ENCODE data around the gene HTRA3. TPM values are rescaled to one million over a fixed set of nuclear protein-coding genes. Genes with fewer than 3 reads are reported as not detected.

The HTRA3 gene
- total and polyA plus RNA-seq, 4 donors = 0.36 to 1.2 (median 1.1) TPM

DNA sequence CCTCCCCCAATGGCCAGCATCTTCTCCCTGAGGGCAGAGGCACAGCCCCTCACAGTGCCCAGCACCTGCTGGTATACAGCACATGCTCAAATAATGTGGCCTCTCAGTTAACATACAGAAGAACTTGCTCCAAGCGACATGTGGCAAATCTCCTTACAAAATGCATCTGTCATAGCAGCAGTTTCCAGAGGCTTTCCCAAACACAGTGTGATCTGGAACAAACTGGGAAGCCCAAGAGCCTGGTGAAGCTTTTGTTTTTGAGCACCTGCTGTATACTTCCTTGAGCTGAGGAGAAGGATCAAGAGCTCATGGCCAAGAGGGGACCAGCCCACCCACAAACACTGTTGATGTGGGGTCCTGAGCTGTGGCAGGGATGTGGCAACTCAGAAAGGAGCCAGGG lies 34.8 kb upstream of the HTRA3 start (continued):
- TF ChIP-seq HNF4A (conservative IDR thresholded peaks at IDR 0.05) = no peak
- TF ChIP-seq RAD21 (IDR thresholded peaks at IDR 0.05) = no peak
- TF ChIP-seq EGR1 (IDR thresholded peaks at IDR 0.05; ENCODE audit: low read depth in 2 of 2) = no peak
- TF ChIP-seq JUND (IDR thresholded peaks at IDR 0.05) = no peak

DNA sequence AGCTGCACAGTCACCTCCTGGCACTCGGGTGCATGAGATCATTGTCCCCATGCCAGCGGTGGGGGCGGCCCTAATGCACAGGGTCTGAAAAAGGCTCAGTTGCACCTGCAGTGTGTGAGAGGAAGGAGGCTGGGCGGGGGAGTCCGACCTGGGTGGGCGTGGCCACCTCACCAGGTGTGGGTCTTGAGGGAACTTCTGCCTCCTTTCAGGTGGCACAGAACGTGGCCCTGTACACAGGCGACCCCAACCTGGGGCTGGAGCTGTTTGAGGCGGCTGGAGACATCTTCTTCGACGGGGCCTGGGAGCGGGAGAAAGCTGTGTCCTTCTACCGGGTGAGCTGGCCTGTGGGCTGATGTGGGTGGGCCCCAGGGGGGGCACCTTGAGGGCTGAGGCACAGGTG lies 34.3 kb upstream of the HTRA3 start:
- Histone ChIP-seq H3K27ac (ENCODE audit: low read depth in 1 of 2, low read length in 2 of 2) (no peak overlapping the region), H3K9me3 (ENCODE audit: control insufficient read depth in 4 of 4, low read length in 3 of 4) (no peaks in the 10 kb centered on the region), H3K4me3 (ENCODE audit: low read depth in 1 of 3, low read length in 3 of 3) (no peak overlapping the region), H3K27me3 (ENCODE audit: control insufficient read depth in 4 of 4, insufficient read depth in 4 of 4, low read length in 3 of 4) (no peaks in the 10 kb centered on the region), H3K36me3 (ENCODE audit: control insufficient read depth in 4 of 4, insufficient read depth in 3 of 4, low read depth in 1 of 4, low read length in 3 of 4) (peaks cover 15 to 53% (median 30%) of the 10 kb centered on the region in 4 donors), H3K9ac (ENCODE audit: low read depth in 1 of 2, low read length in 2 of 2) (no peak overlapping the region), H3K4me1 (ENCODE audit: control insufficient read depth in 4 of 4, insufficient read depth in 4 of 4, low read length in 3 of 4) (peaks cover 0 to 5% (median 2%) of the 10 kb centered on the region in 4 donors)
- TF ChIP-seq, protein P1, sequence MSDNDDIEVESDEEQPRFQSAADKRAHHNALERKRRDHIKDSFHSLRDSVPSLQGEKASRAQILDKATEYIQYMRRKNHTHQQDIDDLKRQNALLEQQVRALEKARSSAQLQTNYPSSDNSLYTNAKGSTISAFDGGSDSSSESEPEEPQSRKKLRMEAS (IDR thresholded peaks at IDR 0.05) = no peak
- TF ChIP-seq EGR1 (IDR thresholded peaks at IDR 0.05; ENCODE audit: low read depth in 2 of 2) = no peak
- TF ChIP-seq NR2F2 (IDR thresholded peaks at IDR 0.05) = no peak
- TF ChIP-seq YY1 (IDR thresholded peaks at IDR 0.05) = no peak
- no peak for TF ChIP-seq RAD21 (IDR thresholded peaks at IDR 0.05)
- TF ChIP-seq, protein P2, sequence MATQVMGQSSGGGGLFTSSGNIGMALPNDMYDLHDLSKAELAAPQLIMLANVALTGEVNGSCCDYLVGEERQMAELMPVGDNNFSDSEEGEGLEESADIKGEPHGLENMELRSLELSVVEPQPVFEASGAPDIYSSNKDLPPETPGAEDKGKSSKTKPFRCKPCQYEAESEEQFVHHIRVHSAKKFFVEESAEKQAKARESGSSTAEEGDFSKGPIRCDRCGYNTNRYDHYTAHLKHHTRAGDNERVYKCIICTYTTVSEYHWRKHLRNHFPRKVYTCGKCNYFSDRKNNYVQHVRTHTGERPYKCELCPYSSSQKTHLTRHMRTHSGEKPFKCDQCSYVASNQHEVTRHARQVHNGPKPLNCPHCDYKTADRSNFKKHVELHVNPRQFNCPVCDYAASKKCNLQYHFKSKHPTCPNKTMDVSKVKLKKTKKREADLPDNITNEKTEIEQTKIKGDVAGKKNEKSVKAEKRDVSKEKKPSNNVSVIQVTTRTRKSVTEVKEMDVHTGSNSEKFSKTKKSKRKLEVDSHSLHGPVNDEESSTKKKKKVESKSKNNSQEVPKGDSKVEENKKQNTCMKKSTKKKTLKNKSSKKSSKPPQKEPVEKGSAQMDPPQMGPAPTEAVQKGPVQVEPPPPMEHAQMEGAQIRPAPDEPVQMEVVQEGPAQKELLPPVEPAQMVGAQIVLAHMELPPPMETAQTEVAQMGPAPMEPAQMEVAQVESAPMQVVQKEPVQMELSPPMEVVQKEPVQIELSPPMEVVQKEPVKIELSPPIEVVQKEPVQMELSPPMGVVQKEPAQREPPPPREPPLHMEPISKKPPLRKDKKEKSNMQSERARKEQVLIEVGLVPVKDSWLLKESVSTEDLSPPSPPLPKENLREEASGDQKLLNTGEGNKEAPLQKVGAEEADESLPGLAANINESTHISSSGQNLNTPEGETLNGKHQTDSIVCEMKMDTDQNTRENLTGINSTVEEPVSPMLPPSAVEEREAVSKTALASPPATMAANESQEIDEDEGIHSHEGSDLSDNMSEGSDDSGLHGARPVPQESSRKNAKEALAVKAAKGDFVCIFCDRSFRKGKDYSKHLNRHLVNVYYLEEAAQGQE (IDR thresholded peaks at IDR 0.05) = no peak
- no peak for TF ChIP-seq HNF4A (conservative IDR thresholded peaks at IDR 0.05)
- no peak for TF ChIP-seq RXRA (IDR thresholded peaks at IDR 0.05)
- TF ChIP-seq, protein P3, sequence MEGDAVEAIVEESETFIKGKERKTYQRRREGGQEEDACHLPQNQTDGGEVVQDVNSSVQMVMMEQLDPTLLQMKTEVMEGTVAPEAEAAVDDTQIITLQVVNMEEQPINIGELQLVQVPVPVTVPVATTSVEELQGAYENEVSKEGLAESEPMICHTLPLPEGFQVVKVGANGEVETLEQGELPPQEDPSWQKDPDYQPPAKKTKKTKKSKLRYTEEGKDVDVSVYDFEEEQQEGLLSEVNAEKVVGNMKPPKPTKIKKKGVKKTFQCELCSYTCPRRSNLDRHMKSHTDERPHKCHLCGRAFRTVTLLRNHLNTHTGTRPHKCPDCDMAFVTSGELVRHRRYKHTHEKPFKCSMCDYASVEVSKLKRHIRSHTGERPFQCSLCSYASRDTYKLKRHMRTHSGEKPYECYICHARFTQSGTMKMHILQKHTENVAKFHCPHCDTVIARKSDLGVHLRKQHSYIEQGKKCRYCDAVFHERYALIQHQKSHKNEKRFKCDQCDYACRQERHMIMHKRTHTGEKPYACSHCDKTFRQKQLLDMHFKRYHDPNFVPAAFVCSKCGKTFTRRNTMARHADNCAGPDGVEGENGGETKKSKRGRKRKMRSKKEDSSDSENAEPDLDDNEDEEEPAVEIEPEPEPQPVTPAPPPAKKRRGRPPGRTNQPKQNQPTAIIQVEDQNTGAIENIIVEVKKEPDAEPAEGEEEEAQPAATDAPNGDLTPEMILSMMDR (IDR thresholded peaks at IDR 0.05; ENCODE audit: low read depth, low read length, missing input control) = no peak
- 87% methylated on average over 13 of the region's 13 CpGs for WGBS
- DNase-seq (ENCODE audit: low spot score) = no peak

DNA sequence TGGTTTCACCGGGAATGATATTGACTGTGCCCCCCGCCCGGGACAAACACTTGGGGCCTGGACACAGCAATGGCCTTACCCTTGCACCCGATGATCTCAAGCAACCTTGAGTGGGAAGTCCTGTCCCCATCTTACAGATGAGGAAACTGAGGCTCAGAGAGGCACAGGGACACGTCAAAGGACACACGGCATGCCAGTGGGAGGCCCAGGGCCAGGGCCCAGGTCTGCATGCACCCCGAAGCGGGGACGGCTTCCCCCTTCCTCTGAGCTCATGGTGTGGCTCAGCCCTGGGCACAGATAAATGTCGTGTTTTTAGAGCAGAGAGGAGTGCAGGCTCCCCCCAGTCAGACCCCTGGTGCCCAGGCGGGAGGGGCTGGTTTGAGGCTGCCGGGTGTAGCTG lies 33.9 kb upstream of the HTRA3 start:
- WGBS = 97% methylated on average over 12 of the region's 12 CpGs

More for the DNA sequence above, 33.9 kb upstream of the HTRA3 start:
- no peak overlapping the region for H3K27ac ChIP-seq (ENCODE audit: low read depth in 1 of 2, low read length in 2 of 2)
- no peak overlapping the region for H3K9ac ChIP-seq (ENCODE audit: low read depth in 1 of 2, low read length in 2 of 2)
- TF ChIP-seq, protein P3 (IDR thresholded peaks at IDR 0.05; ENCODE audit: low read depth, low read length, missing input control) = no peak
- TF ChIP-seq EGR1 (IDR thresholded peaks at IDR 0.05; ENCODE audit: low read depth in 2 of 2) = no peak
- TF ChIP-seq RXRA (IDR thresholded peaks at IDR 0.05) = no peak
- TF ChIP-seq HNF4G (IDR thresholded peaks at IDR 0.05) = no peak
- TF ChIP-seq FOXA2 (IDR thresholded peaks at IDR 0.05) = no peak
- no peak for TF ChIP-seq SP1 (IDR thresholded peaks at IDR 0.05)
- TF ChIP-seq, protein P4, sequence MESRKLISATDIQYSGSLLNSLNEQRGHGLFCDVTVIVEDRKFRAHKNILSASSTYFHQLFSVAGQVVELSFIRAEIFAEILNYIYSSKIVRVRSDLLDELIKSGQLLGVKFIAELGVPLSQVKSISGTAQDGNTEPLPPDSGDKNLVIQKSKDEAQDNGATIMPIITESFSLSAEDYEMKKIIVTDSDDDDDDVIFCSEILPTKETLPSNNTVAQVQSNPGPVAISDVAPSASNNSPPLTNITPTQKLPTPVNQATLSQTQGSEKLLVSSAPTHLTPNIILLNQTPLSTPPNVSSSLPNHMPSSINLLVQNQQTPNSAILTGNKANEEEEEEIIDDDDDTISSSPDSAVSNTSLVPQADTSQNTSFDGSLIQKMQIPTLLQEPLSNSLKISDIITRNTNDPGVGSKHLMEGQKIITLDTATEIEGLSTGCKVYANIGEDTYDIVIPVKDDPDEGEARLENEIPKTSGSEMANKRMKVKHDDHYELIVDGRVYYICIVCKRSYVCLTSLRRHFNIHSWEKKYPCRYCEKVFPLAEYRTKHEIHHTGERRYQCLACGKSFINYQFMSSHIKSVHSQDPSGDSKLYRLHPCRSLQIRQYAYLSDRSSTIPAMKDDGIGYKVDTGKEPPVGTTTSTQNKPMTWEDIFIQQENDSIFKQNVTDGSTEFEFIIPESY (IDR thresholded peaks at IDR 0.05) = no peak
- TF ChIP-seq HNF4A (conservative IDR thresholded peaks at IDR 0.05) = no peak
- TF ChIP-seq, protein P5, sequence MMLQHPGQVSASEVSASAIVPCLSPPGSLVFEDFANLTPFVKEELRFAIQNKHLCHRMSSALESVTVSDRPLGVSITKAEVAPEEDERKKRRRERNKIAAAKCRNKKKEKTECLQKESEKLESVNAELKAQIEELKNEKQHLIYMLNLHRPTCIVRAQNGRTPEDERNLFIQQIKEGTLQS (IDR thresholded peaks at IDR 0.05) = no peak
- TF ChIP-seq, protein P1 (IDR thresholded peaks at IDR 0.05) = no peak
- H3K9me3 ChIP-seq (ENCODE audit: control insufficient read depth in 4 of 4, low read length in 3 of 4) = no peaks in the 10 kb centered on the region
- H3K27me3 ChIP-seq (ENCODE audit: control insufficient read depth in 4 of 4, insufficient read depth in 4 of 4, low read length in 3 of 4) = no peaks in the 10 kb centered on the region
- H3K4me1 ChIP-seq (ENCODE audit: control insufficient read depth in 4 of 4, insufficient read depth in 4 of 4, low read length in 3 of 4) = peaks cover 0 to 5% (median 2%) of the 10 kb centered on the region in 4 donors
- DNase-seq (ENCODE audit: low spot score) = no peak
- H3K4me3 ChIP-seq (ENCODE audit: low read depth in 1 of 3, low read length in 3 of 3) = no peak overlapping the region
- H3K36me3 ChIP-seq (ENCODE audit: control insufficient read depth in 4 of 4, insufficient read depth in 3 of 4, low read depth in 1 of 4, low read length in 3 of 4) = peaks cover 15 to 53% (median 30%) of the 10 kb centered on the region in 4 donors

Measured in liver (tissue), 9 donors.